GM06990 (cell line): Measurements from ENCODE around the gene PEX14.

Source experiments
- DNase-seq: peaks from one replicate; pipeline ENCODE4 v3.0.0-alpha.2; 2011; ENCODE audit not compliant: insufficient read length; ENCODE audit errors: extremely low read depth
- H3K27me3 ChIP-seq: replicated peaks from 2 replicates; pipeline ENCODE4 v1.6.0; 2011; ENCODE audit warnings: low read length; ENCODE audit not compliant: control insufficient read depth, insufficient read depth
- H3K36me3 ChIP-seq: 2 replicates; pipeline ENCODE4 v1.5.1; 2011; ENCODE audit warnings: low read length; ENCODE audit not compliant: control insufficient read depth, insufficient read depth
- H3K4me3 ChIP-seq: replicated peaks from 2 replicates; pipeline ENCODE4 v1.5.1; 2011; ENCODE audit warnings: low read depth, mild to moderate bottlenecking, control low read depth, low read length
- CTCF ChIP-seq: IDR thresholded peaks from 2 replicates; pipeline ENCODE4 v1.5.1; 2011; ENCODE audit warnings: low read length, control low read depth, mild to moderate bottlenecking, inconsistent platforms; ENCODE audit not compliant: insufficient read depth, poor library complexity, severe bottlenecking

The PEX14 gene

DNA sequence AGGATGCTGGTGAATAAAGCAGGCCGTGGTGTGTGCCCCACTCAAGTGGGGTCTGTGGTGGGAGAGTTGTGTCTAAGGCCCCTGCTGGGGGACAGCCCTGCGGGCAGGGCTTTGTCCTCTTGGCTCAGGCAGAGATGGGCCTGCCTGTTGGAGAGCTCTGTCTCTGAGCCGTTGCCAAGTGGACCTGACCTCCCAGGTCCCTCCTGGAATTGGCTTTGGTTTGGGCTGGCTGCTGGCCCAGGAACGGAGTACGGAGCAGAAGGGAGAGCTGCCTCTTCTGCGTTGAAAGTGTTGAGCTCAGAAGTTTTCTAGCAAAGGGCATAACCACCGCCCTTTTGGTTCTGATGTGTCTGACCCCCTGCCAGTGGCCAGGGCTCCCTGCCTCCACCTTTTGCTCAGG is 153.9 kb downstream of the PEX14 start:
- no peak for DNase-seq
- no peaks in the 10 kb centered on the region for H3K27me3 ChIP-seq
- peaks cover 13% of the 10 kb centered on the region for H3K36me3 ChIP-seq
- no peak overlapping the region for H3K4me3 ChIP-seq
- no peak for TF ChIP-seq CTCF

DNA sequence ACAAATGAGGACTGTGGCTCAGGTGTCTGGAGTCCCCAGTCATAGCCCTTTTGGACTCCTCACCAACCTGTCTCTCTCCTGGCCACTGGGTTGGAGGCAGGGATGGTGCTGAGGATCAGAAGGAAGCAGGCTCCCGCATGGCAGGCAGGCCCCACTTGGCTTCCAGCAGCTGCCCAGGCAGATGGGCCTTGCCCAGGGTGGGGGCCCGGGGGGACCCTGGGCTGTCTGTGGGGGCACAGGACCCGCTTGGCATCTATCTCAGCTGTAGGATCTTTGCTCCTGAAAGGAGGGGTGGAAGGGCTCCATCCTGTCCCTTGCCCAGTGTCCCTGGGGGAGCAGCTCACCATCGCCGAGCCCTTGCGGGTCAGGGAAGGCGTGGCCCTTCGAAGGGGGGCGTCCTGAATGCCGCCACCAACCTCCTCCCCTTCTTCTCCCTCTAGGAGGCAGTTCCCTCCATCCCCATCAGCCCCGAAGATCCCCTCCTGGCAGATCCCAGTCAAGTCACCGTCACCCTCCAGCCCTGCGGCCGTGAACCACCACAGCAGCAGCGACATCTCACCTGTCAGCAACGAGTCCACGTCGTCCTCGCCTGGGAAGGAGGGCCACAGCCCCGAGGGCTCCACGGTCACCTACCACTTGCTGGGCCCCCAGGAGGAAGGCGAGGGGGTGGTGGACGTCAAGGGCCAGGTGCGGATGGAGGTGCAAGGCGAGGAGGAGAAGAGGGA is 154.5 kb downstream of the PEX14 start:
- no peak for TF ChIP-seq CTCF
- Histone ChIP-seq H3K27me3 (no peaks in the 10 kb centered on the region), H3K36me3 (peaks cover 11% of the 10 kb centered on the region), H3K4me3 (no peak overlapping the region)
- no peak for DNase-seq

DNA sequence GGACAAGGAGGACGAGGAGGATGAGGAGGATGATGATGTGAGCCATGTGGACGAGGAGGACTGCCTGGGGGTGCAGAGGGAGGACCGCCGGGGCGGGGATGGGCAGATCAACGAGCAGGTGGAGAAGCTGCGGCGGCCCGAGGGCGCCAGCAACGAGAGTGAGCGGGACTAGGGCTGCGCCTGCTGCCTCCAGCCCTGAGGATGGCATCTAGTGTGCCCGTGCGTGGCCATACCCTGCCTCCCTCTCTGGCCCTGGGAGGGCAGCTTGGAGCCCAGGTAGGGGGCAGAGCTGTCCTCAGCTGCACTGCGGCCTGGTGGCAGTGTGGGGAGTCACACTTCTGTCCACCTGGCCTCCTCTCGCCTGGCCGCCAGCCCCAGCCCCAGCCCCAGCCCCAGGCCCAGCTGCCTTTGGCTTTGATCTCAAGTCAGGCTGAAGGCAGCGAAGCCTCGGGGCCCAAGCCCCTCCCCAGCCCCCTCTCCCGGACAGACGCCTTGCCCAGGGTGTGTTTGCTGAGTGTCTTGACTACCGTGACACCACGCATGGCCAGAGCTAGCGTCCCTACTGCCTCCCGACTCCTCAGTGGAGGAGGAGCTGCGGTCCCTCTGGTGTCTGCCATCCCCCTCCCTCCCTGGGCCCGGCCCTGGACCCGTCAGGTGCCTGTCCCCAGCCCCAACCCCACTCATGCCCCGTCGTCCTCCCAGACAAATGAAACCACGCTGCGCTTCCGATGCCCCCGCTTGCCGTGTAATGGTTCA is 155.2 kb downstream of the PEX14 start:
- DNase-seq = no peak
- peaks cover 5% of the 10 kb centered on the region for H3K36me3 ChIP-seq
- no peak for TF ChIP-seq CTCF
- H3K4me3 ChIP-seq = no peak overlapping the region
- H3K27me3 ChIP-seq = no peaks in the 10 kb centered on the region

- Histone ChIP-seq H3K27me3 (no peaks in the 10 kb centered on the region), H3K4me3 (no peak overlapping the region), H3K36me3 (peaks cover 5% of the 10 kb centered on the region)
- DNase-seq = no peak
- TF ChIP-seq CTCF = no peak
These were observed 155.9 kb downstream of the PEX14 start for GRCh38 chr1:10630661-10631120.

DNA sequence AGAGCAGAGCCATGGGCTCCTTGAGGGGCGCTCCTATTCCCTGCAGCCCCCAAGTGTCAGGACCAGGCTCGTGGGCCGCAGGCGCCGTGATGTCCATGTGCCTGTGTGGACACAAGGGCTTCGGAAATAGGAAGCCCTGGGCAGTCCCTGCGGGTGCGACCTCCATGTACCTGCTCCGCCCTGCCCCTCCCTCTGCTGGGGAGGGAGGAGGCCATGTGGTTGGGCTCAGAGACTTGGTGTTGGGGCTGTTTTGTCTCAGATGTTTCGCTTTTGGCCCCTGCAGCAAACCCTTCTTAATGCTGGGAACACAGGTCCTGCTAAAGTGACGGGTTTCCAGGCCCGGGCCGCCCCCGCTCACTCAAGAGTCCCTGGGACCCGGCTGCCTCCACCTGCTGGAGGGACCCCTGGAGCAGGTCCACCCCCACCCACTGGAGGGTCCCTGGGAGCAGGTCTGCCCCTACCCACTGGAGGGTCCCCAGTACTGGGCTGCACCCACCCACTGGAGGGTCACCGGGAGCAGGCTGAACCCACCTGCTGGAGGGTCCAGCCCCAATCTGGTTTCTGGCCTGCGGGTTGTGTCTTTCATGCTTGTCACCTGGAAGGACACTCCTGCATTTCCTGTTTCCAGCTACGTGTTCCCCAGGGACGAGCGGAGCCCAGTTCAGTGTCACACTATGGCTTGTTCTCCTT is 156.5 kb downstream of the PEX14 start:
- peaks cover 5% of the 10 kb centered on the region for H3K36me3 ChIP-seq
- no peaks in the 10 kb centered on the region for H3K27me3 ChIP-seq
- no peak for TF ChIP-seq CTCF
- DNase-seq = no peak
- no peak overlapping the region for H3K4me3 ChIP-seq
